Measurements from ENCODE around the gene BAG1.

The BAG1 gene

GRCh38 chr9:33209394-33209793, 55.1 kb downstream of the BAG1 start:
- DNase-seq (ENCODE audit: low spot score): no peak

GRCh38 chr9:33202552-33203201, 61.8 kb downstream of the BAG1 start:
- DNase-seq (ENCODE audit: low spot score): no peak
